GM18873 (cell line): ENCODE data around the gene ULK4.
"Not testable (repeated sequence)": the region's sequence is repeated elsewhere in the genome, so short reads cannot be mapped to it uniquely, and the experiment has no call there.

ENCODE experiments used
- ATAC-seq: cut with Tn5 transposase; IDR thresholded peaks from one replicate; pipeline ENCODE4 v1.9.1; 2021; ENCODE audit warnings: mild to moderate bottlenecking, moderate library complexity, moderate number of reproducible peaks; ENCODE audit not compliant: unreplicated experiment, low FRiP score

ULK4 gene

DNA sequence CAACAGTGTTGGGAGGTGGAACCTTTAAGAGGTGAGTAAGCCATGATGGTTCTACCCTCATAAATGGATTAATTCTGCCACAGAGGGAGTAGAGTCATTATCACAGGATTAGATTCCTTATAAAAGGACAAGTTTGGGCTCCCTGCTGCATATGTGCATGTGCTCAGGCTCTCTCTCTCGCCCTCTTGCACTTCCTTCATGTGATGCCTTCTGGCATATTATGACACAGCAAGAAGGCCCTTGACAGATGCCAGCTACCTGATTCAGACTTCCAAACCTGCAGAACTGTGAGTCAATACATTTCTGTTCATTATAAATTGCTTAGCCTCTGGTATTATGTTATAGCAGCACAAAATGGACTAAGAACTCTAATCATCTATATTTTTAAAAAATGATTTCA lies 557.3 kb downstream of the ULK4 start:
- ATAC-seq: no peak

DNA sequence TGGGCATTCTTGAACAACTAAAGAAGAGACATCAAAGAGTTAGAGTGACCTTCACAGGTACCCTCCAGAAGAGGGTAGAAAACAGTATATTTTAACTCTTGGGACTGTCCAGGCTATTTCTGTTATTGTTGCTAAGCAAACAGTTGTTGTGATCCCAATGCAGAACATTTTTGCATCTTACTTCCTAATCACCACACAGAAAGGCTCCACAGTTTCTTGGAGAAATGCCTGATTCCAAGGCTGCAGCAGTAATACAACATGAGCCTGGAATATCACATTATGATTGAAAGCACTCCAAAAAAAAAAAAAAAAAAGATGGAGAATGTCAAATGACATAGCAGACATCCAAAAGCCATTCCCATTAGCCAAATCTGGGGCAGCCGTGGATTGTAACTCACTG lies 567.0 kb downstream of the ULK4 start:
- ATAC-seq: no peak

DNA sequence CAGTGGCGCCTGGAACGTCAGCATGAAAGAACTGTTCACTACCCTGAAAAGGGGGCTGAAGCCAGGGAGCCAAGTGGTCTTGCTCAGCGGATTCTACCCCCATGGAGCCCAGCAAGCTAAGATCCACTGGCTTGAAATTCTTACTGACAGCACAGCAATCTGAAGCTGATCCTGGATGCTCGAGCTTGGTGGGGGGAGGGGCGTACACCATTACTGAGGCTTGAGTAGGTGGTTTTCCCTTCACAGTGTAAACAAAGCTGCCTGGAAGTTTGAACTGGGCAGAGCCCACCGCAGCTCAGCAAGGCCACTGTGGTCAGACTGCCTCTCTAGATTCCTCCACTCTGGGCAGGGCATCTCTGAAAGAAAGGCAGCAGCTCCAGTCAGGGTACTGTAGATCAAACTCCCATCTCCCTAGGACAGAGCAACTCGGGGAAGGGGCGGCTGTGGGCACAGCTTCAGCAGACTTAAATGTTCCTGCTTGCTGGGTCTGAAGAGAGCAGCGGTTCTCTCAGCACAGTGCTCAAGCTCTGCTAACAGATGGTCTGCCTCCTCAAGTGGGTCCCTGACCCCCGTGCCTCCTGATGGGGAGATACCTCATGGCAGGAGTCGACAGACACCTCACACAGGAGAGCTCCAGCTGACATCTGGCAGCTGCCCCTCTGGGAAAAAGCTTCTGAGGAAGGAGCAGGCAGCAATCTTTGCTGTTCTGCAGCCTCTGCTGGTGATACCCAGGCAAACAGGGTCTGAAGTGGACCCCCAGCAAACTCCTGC lies 591.0 kb downstream of the ULK4 start:
- not testable (repeated sequence) for ATAC-seq

DNA sequence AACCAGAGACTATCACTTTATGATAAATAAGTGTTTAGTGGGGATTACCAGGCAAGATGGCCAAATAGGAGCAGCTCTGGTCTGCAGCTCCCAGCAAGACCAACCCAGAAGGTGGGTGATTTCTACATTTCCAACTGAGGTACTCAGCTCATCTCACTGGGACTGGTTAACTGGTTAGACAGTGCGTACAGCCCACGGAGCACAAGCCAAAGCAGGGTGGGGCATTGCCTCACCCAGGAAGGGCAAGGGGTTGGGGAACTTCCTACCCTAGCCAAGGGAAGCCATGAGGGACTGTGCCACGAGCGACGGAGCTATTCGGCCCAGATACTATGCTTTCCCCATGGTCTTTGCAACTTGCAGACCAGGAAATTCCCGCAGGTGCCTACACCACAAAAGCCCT lies 591.6 kb downstream of the ULK4 start:
- ATAC-seq: no peak

DNA sequence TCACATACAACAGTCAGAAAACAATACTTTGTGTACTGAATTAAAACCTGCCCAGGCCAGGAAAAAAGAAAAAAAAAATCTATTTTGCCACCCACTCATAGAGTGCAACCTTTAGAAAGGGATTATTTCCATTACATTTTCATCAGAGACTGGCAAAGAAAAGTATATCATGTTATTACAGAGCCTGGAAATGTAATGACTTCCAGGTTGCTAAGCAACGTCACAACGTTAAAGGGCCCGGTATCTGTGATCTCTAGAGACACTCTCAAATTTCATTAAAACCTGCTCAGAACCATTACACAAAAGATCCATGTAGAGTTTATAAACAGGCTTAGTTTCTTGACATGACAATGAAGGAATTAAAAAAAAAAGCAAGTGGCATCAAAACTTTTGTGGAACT lies 592.1 kb downstream of the ULK4 start:
- no peak for ATAC-seq

DNA sequence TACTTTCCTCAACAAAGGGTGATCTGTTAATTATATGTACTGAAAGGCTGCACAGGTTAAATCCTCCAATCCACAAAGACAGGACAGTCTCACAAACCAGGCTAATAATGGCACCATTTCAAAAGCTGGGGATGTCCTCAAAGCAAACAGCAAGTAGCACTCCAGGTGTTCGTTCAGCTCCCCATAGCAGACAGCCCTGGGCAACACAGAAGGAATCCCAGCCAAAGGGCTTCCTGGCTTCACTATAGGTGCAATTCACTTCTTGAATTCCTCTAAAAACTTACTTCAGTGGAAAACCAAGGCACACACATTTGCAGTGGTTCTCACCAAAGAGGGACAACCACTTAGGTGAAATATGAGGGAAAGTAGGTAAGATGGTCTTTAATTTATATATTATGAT lies 595.9 kb downstream of the ULK4 start:
- ATAC-seq: no peak

DNA sequence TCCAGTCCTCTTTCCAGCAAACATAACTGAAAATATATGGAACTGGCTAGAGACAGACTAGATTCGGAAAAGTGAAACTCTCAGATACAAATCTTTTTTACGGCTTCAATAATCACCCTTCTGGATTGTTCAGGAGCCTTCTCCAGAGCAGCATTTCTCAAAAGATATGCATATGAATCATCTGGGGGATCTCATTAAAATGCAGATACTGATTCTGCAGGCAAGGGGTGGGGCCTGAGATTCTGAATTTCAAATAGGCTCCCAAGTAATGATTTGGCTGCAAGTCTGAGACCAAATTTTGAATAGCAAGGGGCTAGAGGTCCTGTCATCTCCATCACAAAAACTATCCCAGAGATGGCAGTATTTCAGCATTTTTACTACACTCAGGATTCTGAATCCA lies 597.2 kb downstream of the ULK4 start:
- ATAC-seq: no peak

DNA sequence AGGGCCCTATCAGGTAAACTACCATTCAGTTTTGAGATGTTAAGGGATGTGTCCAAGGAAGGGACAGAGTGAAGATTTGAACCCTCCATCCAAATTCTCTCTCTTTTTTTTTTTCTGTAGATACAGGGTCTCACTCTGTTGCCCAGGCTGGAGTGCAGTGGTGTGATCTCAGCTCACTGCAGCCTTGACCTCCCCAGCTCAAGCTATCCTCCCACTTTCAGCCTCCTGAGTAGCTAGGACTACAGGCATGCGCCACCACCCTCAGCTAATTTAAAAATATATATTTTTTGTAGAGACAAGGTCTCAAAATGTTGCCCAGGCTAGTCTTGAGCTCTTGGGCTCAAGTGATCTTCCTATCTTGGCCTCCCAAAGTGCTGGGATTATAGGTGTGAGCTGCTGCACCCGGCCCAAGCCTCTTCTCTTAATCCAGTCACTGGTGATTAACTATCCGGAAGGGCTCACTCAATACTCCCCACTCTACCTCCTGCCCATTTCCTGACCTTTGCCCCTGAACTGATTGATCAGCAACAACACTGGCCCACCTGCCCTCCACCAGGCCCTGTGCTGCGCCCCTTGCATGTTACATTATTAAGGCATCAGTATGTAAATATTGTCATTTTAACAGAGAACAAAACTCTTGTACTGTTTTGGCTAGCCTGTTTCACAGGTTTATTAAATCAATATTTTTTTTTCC lies 597.9 kb downstream of the ULK4 start:
- no peak for ATAC-seq

DNA sequence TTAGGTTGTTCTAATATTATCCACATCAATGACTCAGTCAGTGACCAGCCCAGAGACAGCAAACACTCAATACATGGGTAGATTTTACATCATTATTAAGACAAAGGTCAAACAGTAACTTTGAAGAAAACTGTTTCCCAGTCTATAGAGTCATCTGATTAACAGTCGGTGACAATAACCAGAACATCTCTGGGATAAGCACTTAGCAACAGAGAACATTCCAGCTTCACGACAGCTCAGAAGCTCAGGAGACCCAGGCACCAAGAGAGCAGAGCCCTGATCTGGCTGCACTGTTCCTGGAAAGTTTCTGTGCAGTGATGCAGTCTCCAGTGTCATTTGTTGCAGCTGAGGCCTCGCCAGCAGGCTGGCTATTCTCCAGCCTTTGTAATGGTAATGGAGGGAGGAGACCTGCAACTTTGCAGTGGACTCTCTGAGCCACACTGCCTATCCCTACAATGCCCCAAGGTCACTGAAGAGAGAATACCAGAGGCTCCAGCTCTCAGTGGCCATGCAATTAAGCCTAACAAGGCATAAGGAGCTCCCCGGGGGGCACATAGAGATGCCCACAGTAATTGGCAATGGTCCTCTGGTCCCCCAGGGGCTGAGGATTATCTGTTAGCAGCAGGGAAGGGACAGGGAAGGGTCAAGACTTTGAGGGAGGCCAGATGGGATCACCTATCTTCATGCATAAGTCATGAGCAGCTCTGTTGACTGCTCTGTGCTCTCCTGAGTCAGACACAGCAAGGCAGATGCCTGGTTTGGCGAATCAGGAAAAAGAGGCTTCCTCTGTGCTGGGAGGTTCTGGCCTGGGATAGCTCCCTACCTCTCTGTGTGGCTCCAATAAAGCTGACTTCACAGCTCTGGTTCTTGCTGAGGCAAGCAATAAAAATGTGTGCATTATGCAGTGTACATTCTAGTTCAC lies 599.0 kb downstream of the ULK4 start:
- no peak for ATAC-seq

DNA sequence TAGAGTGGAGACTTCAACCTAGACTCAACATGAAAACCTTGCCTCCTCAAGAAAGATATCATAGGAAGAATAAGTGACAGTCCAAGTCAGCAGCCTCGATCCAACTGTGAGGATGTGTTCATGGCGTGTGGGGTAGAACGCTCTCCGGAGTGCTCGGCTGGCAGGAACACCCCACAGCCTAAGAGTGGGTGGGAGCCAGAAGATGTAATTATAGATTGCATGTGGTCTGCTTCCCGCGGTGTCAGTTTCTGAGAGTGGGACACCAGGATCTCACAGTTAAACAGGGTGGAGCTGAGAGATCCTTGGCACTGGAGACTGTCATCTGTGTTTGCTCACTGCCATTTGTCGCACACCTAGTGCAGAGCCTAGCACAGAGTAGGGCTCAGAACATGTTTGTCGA lies 604.6 kb downstream of the ULK4 start:
- no peak for ATAC-seq

DNA sequence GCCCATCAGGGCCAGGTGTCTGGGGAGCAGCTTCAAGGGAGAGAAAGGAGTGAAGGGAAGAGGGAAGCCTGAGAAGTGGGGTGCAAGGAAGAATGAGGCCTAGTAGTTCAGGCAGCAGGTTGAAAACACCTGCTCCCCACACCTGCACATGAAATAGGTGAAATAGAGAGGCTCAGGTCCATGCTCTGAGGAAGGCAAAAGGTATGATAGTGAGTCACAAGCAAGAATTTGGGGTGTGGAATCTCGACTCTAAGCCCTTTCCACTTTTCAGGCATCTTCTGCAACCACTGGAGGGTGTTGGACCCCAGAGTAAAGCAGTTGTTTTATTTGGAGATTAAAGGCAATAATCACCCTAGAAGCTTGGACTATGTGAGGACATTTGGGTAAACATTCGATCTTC lies 605.1 kb downstream of the ULK4 start:
- no peak for ATAC-seq

DNA sequence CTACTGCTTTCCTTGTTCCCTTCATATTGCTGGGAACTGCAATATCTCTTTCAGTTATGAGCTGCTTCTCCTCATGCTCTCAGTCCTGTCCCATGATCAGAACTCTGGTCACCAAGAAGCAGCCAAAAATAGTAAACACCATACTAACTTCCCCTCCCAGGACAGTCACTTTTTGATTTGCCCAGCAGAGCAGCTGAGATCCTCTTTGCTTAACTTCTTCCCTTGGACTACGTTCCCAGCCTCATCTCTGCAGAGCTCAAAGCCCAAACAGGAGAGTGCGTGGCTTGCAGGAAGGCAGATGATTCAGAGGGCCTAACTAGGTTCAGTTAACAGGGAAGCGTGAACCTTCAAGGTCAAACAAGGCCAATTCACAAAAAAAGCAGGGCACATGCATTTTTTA lies 609.4 kb downstream of the ULK4 start:
- no peak for ATAC-seq

DNA sequence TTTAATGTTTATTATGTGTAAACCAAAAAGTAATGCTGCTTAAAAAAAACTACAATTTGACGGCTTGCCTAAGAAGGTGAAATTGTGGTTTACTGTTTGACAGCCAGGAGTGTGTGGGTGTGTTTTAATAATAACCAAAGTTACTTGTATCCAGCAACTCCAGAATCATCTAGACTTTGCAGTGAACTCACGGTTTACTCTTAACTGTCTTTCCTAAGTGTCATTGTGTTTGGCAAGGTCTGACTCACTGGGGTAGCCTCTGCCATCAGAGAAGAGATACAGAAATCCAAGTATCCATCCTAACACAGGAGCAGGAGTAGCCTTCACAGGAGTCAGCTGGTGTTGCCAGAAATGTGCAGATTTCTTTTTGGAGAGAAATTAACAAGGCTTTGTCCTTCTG lies 611.5 kb downstream of the ULK4 start:
- no peak for ATAC-seq

DNA sequence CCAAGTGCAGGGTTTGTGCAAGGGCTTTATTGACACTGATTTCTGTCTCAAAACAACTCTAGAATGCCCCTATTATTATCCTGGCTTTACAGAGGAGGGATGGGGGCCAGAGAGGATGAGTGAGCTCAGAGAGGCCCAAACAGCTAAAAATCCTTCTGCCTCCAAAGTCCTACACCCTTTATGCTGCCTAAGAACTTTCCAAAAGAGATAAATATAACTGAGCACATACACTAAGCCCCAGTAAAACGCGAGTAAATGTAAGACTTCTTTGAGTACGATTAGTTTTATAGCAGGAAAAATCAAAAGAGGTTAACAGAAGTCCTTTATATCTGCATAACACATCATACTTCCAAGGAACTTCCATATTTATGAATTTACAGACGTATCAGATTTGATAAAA lies 613.5 kb downstream of the ULK4 start:
- ATAC-seq: no peak

DNA sequence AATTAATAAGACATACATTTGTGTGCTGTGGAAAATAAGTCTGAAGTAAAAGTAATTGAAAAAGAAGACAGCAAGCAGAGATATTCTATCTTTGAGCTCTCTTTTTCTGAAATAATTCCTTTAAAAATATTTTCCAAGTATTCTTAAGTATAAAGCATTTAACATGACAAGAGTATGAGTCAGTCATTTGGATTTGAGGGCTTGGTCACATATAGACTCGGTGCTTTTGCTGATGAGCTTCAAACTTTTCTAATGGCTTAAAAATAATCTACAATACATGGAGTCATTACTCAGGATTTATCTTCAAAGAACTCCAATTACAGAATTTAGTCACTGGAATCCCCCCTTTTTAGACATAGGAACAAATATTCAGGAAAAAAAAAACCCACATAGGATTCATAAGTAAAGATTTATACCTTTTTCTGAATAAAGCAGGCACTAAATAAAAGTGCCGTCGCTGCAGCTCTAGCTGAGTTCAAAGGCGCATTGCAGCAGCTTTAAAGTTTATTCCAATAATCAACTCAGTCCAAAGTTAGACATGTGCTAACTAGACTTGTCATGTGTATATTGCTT lies 615.1 kb downstream of the ULK4 start:
- ATAC-seq: no peak

DNA sequence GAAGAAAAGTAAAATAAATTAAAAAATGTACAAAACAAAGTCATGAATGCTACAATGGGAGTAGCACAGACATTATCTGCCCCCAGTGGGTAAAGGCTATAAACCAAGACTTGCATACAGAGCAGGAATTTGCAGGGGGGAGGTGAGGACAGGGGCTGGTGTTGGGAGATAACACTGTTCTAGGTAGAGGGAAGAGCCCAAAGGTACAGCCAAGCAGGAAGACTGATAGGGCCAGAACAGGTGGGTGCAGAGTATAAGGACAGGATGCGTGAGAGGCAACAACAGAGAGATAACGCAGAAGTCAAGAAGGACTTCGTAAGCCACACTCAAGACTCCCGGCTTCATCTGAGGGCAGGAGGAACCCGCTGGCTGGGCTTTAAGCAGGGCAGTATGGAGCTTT lies 616.1 kb downstream of the ULK4 start:
- no peak for ATAC-seq

DNA sequence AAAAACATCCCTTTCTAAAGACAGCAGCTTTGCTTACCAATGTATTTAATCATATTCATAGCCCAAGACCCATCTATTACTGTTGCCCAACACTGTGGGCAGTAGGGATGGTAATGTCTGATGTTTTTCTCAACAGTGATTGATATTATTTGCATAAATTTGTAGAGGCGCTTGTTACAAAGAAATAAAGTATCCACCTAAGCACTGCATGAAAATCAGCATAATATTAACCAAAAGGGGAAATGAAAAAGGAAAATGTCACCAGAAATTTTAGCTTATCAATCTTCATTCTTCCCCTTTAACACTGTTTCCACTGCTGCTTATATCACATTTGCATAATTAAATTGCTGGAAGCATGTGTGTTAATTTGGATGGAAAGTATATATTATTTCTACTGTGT lies 622.1 kb downstream of the ULK4 start:
- ATAC-seq: no peak

DNA sequence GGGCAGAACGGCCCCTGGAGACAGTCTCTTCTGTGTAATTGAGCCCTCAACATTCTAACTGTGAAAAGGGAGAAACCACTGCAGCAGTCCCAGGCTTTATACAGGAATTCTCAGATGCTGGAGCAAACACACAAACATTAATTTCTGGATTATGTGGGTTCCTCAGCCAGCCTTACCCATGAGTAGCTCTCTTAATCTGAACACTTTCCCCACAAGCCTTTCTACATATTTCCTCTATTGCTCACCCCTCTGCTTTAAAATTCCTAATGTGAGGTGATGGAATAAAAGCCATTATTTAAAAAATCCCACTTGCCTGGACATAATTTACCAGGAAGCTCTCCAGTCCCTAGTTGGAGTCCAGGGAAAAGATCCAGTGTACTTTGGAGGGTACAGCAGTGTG lies 623.6 kb downstream of the ULK4 start:
- ATAC-seq: no peak

DNA sequence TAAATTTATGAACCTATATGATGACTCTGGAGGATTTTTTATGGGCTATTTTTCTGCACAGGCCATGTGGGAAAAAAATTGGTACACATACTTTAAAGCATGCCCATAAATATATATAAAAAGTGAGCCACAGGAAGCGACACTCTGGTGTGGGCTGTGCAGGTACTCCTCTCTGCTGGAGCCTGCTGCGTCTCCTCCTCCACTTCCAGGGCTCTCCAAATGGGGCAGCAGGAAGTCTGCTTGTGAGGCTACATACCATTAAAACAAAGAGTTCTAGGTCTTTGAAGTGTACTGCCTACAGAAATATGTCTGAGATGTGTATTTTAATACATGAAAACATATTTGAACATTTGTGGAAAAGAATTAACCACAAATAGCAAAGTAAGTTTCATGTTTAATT lies 627.5 kb downstream of the ULK4 start:
- no peak for ATAC-seq

DNA sequence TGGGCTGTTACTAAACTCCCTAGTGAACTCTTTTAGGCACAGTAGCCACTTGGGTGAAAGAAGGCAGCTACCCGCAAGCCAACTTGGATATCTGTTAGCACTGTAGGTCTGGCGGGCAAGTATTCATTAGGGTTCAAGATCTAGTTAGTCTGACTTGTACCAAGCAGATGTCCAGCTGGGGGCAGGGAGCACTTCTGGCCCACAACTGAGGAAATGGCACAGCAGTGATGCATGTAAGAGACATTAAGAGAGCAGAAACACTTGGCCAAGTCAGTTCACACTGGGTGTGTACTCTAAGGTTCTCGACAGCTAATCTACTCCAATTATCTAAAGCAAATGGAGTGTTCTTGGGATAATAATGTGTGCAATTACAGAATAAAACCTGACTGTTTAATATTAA lies 630.9 kb downstream of the ULK4 start:
- no peak for ATAC-seq

DNA sequence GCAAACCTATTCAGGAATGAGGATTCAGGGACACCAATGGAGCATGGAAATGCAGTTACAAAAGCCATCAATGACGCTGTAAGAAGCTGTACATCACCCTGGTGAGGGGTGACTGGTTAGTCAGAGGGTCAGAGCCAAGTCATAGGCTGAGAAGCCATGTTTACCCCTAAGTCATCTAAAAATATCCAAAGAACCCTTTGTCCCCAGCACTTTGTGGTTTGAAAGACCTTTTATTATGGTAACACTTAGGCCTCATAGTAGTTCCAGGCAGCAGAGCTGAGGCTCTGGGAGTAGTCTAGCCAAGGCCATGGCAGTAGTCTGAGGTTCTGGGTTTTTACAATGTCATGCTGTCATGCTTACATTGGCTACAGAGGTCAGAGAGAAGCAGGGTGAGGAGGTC lies 631.4 kb downstream of the ULK4 start:
- no peak for ATAC-seq
